Measurements from ENCODE around the gene GMEB2.

GMEB2 gene

DNA sequence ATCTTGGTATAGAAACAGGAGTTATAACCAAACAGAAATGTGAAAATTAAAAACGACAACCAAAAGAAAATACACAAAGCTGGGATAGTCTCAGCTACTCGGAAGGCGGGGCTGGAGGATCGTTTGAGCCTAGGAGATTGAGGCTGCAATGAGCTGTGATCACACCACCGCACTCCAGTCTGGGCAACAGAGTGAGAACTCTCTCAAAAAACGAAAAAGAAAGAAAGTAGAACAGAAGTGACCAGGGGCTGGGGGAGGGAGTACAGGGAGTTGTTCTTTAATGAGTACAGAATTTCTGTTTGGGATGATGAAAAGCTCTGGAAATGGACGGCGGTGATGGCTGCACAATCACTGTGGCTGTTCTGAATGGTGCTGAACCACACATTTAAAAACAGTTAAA, 5.9 kb downstream of the GMEB2 start:
- WGBS = 89% methylated on average over 8 of the region's 8 CpGs
- no peak overlapping the region for H3K18ac ChIP-seq (ENCODE audit: low read depth in 1 of 2, low read length in 2 of 2)

DNA sequence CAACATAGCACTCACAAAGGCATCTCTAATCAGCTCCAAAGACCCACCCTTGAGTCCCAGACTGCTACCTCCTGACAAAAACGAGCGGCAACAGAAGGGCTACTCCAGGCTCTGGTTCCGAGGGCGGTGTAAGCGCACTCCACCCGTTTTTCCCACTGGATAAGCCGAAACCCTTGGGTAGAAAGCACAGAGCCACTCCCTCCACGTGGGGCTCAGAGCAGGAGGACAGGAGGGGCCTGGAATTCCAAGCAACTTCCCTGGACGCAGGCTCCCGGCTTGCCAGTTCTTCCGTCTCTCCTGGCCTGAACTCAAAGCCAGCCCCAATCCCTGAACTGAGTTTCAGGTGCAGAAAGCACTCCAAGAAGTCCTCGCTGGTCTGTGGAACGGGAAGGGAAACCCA, 7.4 kb downstream of the GMEB2 start:
- H3K14ac ChIP-seq (ENCODE audit: low read length in 2 of 2) = no peak overlapping the region
- no peaks in the 10 kb centered on the region for H3K9me3 ChIP-seq (ENCODE audit: control insufficient read depth, low read length)
- H2AFZ ChIP-seq (ENCODE audit: low read depth, low read length) = no peak overlapping the region
- H3K4me1 ChIP-seq (ENCODE audit: control insufficient read depth, insufficient read depth, low read depth, low read length) = peaks cover 14% of the 10 kb centered on the region
- no peak overlapping the region for H3K18ac ChIP-seq (ENCODE audit: low read depth in 1 of 2, low read length in 2 of 2)
- H2BK12ac ChIP-seq (ENCODE audit: low read length in 2 of 2) = no peak overlapping the region
- H3K27ac ChIP-seq (ENCODE audit: low read length, poor library complexity, severe bottlenecking) = no peak overlapping the region
- peaks cover 40 to 46% of the 10 kb centered on the region in 2 experiments for H3K36me3 ChIP-seq (ENCODE audit: control insufficient read depth in 1 of 2, insufficient read depth in 2 of 2, low read depth in 1 of 2, low read length in 2 of 2)
- no peak overlapping the region for H2AK5ac ChIP-seq (ENCODE audit: low read length, severe bottlenecking)
- no peak overlapping the region for H2BK15ac ChIP-seq (ENCODE audit: low read depth, poor library complexity, severe bottlenecking)
- H3K4ac ChIP-seq (ENCODE audit: low read depth in 1 of 2, low read length in 2 of 2) = no peak overlapping the region
- WGBS = 95% methylated on average over 13 of the region's 13 CpGs
- no peak overlapping the region for H2BK5ac ChIP-seq (ENCODE audit: low read depth, low read length, poor library complexity, severe bottlenecking)
- DNase-seq = no peak
- no peak overlapping the region for H3K4me2 ChIP-seq (ENCODE audit: low read length, poor library complexity, severe bottlenecking)
- no peak overlapping the region for H3K9ac ChIP-seq (ENCODE audit: low read length)
- no peak overlapping the region for H4K91ac ChIP-seq (ENCODE audit: low read length)
- no peak overlapping the region for H2BK120ac ChIP-seq (ENCODE audit: low read depth, low read length)
- H3K79me1 ChIP-seq (replicated peaks; ENCODE audit: low read length, poor library complexity, severe bottlenecking) = peaks cover 46% of the 10 kb centered on the region
- no peak overlapping the region for H3K4me3 ChIP-seq (ENCODE audit: insufficient read depth in 1 of 2, low read depth in 1 of 2, low read length in 2 of 2)
- H4K8ac ChIP-seq (ENCODE audit: low read length) = no peak overlapping the region
- no peak overlapping the region for H3K23ac ChIP-seq (ENCODE audit: low read length in 2 of 2)
- H3K27me3 ChIP-seq (ENCODE audit: control insufficient read depth in 1 of 2, insufficient read depth in 1 of 2, low read length in 2 of 2) = no peaks in the 10 kb centered on the region

More for the DNA sequence above, 5.9 kb downstream of the GMEB2 start:
- Histone ChIP-seq H3K23ac (ENCODE audit: low read length in 2 of 2) (no peak overlapping the region), H3K4me1 (ENCODE audit: control insufficient read depth, insufficient read depth, low read depth, low read length) (peaks cover 21% of the 10 kb centered on the region), H3K36me3 (ENCODE audit: control insufficient read depth in 1 of 2, insufficient read depth in 2 of 2, low read depth in 1 of 2, low read length in 2 of 2) (peaks cover 27 to 35% of the 10 kb centered on the region in 2 experiments), H2BK12ac (ENCODE audit: low read length in 2 of 2) (no peak overlapping the region), H3K9me3 (ENCODE audit: control insufficient read depth, low read length) (no peaks in the 10 kb centered on the region), H2AK5ac (ENCODE audit: low read length, severe bottlenecking) (no peak overlapping the region), H2AFZ (ENCODE audit: low read depth, low read length) (no peak overlapping the region), H3K14ac (ENCODE audit: low read length in 2 of 2) (no peak overlapping the region), H3K79me1 (replicated peaks; ENCODE audit: low read length, poor library complexity, severe bottlenecking) (peaks cover 41% of the 10 kb centered on the region), H3K27ac (ENCODE audit: low read length, poor library complexity, severe bottlenecking) (no peak overlapping the region), H2BK120ac (ENCODE audit: low read depth, low read length) (no peak overlapping the region), H4K8ac (ENCODE audit: low read length) (no peak overlapping the region), H4K91ac (ENCODE audit: low read length) (no peak overlapping the region), H2BK15ac (ENCODE audit: low read depth, poor library complexity, severe bottlenecking) (no peak overlapping the region), H2BK5ac (ENCODE audit: low read depth, low read length, poor library complexity, severe bottlenecking) (no peak overlapping the region), H3K9ac (ENCODE audit: low read length) (no peak overlapping the region), H3K27me3 (ENCODE audit: control insufficient read depth in 1 of 2, insufficient read depth in 1 of 2, low read length in 2 of 2) (no peaks in the 10 kb centered on the region), H3K4ac (ENCODE audit: low read depth in 1 of 2, low read length in 2 of 2) (no peak overlapping the region), H3K4me2 (ENCODE audit: low read length, poor library complexity, severe bottlenecking) (no peak overlapping the region), H3K4me3 (ENCODE audit: insufficient read depth in 1 of 2, low read depth in 1 of 2, low read length in 2 of 2) (no peak overlapping the region)
- no peak for DNase-seq

DNA sequence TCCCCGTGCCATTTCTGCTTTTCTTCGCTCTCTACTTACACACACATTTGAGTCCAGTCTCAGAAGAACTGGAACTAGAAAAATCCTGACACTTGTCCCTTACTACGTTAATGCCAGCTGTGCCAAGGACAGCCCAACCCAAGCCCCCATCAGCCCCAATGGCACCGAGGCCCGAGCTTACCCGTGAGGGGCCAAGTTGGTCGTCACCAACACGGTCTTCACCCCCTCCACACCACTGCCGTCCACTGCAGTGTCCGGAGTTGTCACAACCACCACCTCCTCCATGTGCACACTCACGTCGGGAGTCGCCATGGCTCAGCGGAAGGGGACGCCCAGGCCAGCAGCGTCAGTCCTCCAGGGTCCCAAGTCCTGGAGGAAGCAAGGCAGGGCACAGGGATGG, 7.8 kb downstream of the GMEB2 start:
- H3K4me2 ChIP-seq (ENCODE audit: low read length, poor library complexity, severe bottlenecking) = no peak overlapping the region
- no peak overlapping the region for H2BK5ac ChIP-seq (ENCODE audit: low read depth, low read length, poor library complexity, severe bottlenecking)
- no peak overlapping the region for H2AFZ ChIP-seq (ENCODE audit: low read depth, low read length)
- H3K4me3 ChIP-seq (ENCODE audit: insufficient read depth in 1 of 2, low read depth in 1 of 2, low read length in 2 of 2) = no peak overlapping the region
- H3K36me3 ChIP-seq (ENCODE audit: control insufficient read depth in 1 of 2, insufficient read depth in 2 of 2, low read depth in 1 of 2, low read length in 2 of 2) = peaks cover 40 to 46% of the 10 kb centered on the region in 2 experiments
- no peak overlapping the region for H2BK120ac ChIP-seq (ENCODE audit: low read depth, low read length)
- H3K27me3 ChIP-seq (ENCODE audit: control insufficient read depth in 1 of 2, insufficient read depth in 1 of 2, low read length in 2 of 2) = no peaks in the 10 kb centered on the region
- no peak overlapping the region for H4K8ac ChIP-seq (ENCODE audit: low read length)
- peaks cover 13% of the 10 kb centered on the region for H3K4me1 ChIP-seq (ENCODE audit: control insufficient read depth, insufficient read depth, low read depth, low read length)
- H3K27ac ChIP-seq (ENCODE audit: low read length, poor library complexity, severe bottlenecking) = no peak overlapping the region
- H4K91ac ChIP-seq (ENCODE audit: low read length) = no peak overlapping the region
- H3K9ac ChIP-seq (ENCODE audit: low read length) = no peak overlapping the region
- DNase-seq = no peak
- no peak overlapping the region for H2BK12ac ChIP-seq (ENCODE audit: low read length in 2 of 2)
- H2AK5ac ChIP-seq (ENCODE audit: low read length, severe bottlenecking) = no peak overlapping the region
- H3K23ac ChIP-seq (ENCODE audit: low read length in 2 of 2) = no peak overlapping the region
- no peaks in the 10 kb centered on the region for H3K9me3 ChIP-seq (ENCODE audit: control insufficient read depth, low read length)
- H2BK15ac ChIP-seq (ENCODE audit: low read depth, poor library complexity, severe bottlenecking) = no peak overlapping the region
- H3K79me1 ChIP-seq (replicated peaks; ENCODE audit: low read length, poor library complexity, severe bottlenecking) = peaks cover 46% of the 10 kb centered on the region
- no peak overlapping the region for H3K18ac ChIP-seq (ENCODE audit: low read depth in 1 of 2, low read length in 2 of 2)
- H3K14ac ChIP-seq (ENCODE audit: low read length in 2 of 2) = no peak overlapping the region
- WGBS = 97% methylated on average over 16 of the region's 16 CpGs
- no peak overlapping the region for H3K4ac ChIP-seq (ENCODE audit: low read depth in 1 of 2, low read length in 2 of 2)

DNA sequence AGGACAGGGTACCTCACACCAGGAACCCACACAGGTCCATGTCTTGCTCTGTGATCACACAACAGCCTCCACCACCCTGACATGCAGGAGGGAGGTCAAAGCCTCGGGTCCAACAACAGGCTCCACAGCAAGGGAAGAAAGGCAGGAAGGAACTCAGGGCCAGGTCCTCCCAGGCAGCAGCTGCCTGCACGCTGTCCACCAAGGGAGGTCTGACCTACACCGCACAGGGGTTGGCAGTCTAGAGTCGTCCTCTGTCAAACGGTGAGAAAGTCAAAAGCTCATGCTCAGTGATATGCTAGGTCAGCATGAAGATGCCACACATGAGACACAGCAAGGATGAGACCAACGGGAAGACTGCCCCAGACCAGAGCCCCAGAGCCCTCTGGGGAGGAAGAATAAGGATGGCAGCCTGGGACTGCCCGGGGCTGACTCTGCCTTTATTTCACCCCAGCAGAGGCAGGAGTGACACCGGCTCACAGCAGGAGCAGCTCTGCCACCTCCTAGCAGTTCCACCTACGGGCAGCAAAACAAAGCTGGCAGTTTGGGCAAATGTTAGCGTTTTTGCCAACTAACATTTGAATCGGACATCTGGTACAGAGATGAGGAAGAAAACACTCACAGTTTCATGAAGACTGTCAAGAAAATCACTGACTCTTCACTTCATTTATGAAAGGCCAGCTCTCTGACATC, 8.5 kb downstream of the GMEB2 start:
- no peak overlapping the region for H3K18ac ChIP-seq (ENCODE audit: low read depth in 1 of 2, low read length in 2 of 2)
- 95% methylated on average over 11 of the region's 11 CpGs for WGBS
- H3K4me1 ChIP-seq (ENCODE audit: control insufficient read depth, insufficient read depth, low read depth, low read length) = peaks cover 13% of the 10 kb centered on the region
- DNase-seq = no peak
- no peaks in the 10 kb centered on the region for H3K27me3 ChIP-seq (ENCODE audit: control insufficient read depth in 1 of 2, insufficient read depth in 1 of 2, low read length in 2 of 2)
- peaks cover 49% of the 10 kb centered on the region for H3K79me1 ChIP-seq (replicated peaks; ENCODE audit: low read length, poor library complexity, severe bottlenecking)
- no peaks in the 10 kb centered on the region for H3K9me3 ChIP-seq (ENCODE audit: control insufficient read depth, low read length)
- no peak overlapping the region for H3K4me3 ChIP-seq (ENCODE audit: insufficient read depth in 1 of 2, low read depth in 1 of 2, low read length in 2 of 2)
- no peak overlapping the region for H2BK12ac ChIP-seq (ENCODE audit: low read length in 2 of 2)
- no peak overlapping the region for H3K4me2 ChIP-seq (ENCODE audit: low read length, poor library complexity, severe bottlenecking)
- H4K8ac ChIP-seq (ENCODE audit: low read length) = no peak overlapping the region
- no peak overlapping the region for H2BK120ac ChIP-seq (ENCODE audit: low read depth, low read length)
- H3K27ac ChIP-seq (ENCODE audit: low read length, poor library complexity, severe bottlenecking) = no peak overlapping the region
- no peak overlapping the region for H3K4ac ChIP-seq (ENCODE audit: low read depth in 1 of 2, low read length in 2 of 2)
- no peak overlapping the region for H2AFZ ChIP-seq (ENCODE audit: low read depth, low read length)
- no peak overlapping the region for H3K23ac ChIP-seq (ENCODE audit: low read length in 2 of 2)
- no peak overlapping the region for H3K9ac ChIP-seq (ENCODE audit: low read length)
- H3K36me3 ChIP-seq (ENCODE audit: control insufficient read depth in 1 of 2, insufficient read depth in 2 of 2, low read depth in 1 of 2, low read length in 2 of 2) = peaks cover 42 to 50% of the 10 kb centered on the region in 2 experiments
- H2AK5ac ChIP-seq (ENCODE audit: low read length, severe bottlenecking) = no peak overlapping the region
- no peak overlapping the region for H2BK5ac ChIP-seq (ENCODE audit: low read depth, low read length, poor library complexity, severe bottlenecking)
- H3K14ac ChIP-seq (ENCODE audit: low read length in 2 of 2) = no peak overlapping the region
- H4K91ac ChIP-seq (ENCODE audit: low read length) = no peak overlapping the region
- no peak overlapping the region for H2BK15ac ChIP-seq (ENCODE audit: low read depth, poor library complexity, severe bottlenecking)
